ENCODE measurements around the gene TPSG1.

TPSG1 gene

DNA sequence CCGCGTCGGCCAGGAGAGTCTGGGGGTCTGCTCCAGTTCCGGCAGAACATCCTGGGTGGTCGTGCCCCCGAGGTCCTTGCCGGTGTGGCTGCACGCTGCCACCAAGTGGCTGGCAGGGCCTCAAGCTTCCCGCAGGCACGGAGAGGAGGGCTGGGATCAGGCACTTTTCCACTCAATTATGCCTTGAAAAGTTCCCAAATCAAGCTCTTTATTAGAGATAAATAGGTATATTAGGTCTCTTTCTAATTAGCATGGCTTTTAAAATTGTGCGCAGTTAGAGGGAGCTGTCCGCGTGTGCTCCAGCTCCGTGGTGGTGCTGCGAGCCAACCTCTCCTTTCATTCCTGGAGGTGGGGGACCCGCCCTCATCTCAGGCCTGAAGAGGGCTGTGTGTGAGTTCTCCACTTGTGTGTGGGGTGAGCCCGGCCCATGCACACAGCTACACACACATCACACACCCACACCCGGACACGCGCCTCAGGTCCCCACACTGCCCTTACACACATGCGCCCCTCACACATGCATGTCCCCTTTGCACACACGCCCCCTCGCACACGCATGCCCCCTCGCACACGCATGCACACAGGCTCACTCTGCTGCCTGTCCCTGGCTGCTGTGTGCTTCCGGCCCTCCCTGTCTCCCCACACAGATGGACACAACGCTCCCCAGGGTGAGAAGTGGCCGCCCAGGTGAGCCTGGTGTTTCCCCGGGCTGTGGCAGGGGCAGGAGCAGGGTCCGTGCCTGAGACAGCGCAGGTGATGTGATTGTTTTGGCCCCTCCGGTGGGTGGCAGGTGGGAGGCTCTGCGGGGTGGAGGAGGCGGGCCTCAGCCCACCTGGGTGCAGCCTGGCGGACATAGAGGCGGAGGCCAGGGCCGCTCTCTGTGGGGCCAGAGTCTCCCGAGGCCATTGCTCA, 43.4 kb downstream of the TPSG1 start:
- in situ Hi-C loops (cut with MboI; ENCODE audit: low sequenced_read_pairs), result no loop called here

DNA sequence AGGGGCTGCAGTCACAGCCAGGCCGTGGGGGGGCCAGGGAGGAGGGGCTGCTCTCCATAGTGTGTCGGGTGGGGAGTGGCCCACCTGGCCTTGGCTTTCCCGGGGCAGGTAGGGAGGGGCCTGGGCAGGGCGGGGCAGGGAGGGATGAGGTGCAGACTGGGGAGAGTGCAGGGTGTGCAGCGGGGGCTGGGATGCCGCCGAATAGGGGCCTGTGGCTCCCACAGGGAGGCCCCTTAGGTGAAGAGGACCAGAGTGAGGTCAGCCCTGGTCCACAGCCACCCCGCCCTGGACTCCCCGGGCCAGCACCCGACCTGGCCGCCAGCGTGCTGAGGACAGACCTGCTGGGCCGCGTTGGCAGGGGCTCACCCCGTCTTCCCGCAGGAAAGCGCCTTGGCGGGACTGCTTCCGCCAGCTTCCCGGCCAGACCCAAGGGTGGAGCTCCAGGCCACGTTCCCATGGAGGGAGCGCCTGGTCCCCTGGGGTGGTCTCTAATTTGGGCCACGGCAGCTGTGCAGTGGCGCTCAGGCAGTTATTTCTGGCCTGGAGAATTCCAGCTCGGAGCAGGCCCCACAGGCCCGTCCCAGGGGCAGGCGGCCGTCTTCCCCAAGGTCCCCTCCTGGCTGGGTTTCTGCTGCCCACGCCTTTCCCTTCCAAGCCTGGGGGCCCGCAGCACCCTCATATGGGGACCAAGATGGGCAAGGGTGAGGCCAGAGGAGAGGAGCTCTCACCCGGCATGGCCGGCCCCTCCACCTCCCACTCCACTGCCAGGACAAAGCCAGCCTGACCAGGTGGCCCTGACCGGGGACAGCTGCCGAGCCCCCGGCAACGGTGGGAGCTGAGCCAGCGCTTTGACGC, 44.3 kb downstream of the TPSG1 start:
- in situ Hi-C loops (cut with MboI; ENCODE audit: low sequenced_read_pairs), result no loop called here

DNA sequence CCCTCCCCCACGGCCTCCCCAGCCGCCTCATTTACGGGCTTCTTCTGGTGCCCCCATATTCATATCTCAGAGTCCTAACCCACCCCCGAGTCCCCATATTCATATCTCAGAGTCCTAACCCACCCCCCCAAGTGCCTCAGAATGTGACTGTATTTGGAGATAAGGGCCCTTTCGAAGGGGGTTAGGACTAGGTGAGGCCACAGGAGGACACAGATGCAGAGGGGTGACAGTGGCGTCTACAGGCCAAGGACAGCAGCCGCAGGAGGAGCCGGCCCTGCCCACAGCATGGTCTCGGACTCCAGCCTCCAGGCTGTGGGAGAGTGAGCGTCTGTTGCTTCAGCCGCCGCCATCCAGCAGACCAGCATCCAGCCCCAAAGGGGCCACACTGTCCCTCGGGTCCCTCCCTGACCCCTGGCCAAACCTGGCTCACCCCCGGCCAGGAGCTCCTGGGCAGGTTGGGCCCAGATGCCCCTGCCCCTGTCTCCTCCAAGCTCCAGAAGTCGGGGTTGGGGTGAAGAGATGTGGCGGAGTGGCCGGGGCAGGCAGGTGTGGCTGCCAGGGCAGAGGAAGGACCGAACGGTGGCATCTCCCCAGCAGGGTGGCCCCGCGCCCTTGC, 46.7 kb downstream of the TPSG1 start:
- in situ Hi-C loops (cut with MboI; ENCODE audit: low sequenced_read_pairs), result no loop called here

DNA sequence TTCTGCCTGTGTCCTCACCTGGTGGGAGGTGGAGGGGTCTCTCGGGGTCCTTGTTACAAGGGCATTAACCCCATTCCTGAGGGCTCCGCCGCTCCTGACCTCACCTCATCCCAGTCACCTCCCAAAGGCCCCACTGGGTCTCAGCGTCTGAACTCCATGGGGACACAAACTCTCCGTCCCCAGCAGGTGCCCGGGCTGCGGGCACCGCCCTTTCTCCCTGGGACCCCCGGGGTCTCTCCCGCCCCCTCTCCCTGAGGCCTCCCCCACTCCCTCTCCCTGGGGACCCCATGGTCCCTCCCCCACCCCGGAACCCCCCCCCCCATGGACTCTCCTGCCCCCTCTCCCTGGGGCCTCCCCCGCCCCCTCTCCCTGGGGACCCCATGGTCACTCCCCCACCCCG, 47.3 kb downstream of the TPSG1 start:
- in situ Hi-C loops (cut with MboI; ENCODE audit: low sequenced_read_pairs), result no loop called here

DNA sequence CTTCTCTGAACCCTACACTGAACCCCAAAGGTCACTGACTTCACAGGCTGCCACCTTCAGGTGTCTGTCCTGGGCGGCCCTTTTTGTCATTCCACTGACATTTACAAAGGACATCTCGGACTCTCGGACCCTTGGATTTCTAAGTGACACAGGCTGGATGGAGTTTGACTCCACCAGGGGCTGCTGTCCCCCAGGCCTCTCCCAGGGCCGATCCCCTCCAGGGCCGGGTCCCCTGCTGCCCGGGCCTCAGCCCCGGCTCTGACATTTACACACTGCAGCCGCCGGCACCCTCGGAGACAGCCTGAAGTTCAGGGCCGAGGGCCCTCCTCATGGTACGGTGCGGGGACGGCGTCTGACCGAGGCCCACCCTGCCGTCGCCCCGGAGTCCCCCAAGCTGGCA, 48.0 kb downstream of the TPSG1 start:
- in situ Hi-C loops (cut with MboI; ENCODE audit: low sequenced_read_pairs), result no loop called here

DNA sequence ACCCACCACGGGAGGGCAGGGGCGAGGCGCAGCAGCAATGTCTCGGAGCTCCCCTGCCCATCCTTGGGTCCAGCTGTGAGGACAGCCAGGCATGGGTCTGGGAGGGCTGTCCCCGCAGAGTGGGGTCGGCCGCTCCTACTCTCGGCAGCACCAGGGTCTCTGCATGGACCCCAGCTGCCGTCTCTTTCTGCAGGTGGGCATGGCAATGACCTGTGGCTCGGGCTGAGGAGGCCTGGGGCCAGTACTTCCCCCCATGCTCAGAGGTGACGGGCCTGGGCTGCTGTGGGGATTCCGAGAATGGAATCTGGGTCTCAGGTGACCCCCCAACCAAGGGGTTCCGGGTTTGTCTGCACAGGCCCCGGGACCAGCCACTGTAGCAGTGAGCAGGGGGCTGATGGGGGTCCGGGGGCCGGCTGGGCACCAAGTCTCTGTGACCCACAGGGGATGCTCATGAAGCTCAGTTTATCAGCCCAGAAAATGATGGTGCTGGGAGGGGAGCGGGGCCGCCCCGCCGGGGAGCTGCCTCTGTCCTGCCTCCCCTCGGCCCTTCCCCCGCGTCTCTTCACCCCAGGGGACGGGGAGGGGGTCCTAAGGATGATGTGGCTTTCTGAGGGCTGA, 48.7 kb downstream of the TPSG1 start:
- in situ Hi-C loops (cut with MboI; ENCODE audit: low sequenced_read_pairs), result no loop called here

DNA sequence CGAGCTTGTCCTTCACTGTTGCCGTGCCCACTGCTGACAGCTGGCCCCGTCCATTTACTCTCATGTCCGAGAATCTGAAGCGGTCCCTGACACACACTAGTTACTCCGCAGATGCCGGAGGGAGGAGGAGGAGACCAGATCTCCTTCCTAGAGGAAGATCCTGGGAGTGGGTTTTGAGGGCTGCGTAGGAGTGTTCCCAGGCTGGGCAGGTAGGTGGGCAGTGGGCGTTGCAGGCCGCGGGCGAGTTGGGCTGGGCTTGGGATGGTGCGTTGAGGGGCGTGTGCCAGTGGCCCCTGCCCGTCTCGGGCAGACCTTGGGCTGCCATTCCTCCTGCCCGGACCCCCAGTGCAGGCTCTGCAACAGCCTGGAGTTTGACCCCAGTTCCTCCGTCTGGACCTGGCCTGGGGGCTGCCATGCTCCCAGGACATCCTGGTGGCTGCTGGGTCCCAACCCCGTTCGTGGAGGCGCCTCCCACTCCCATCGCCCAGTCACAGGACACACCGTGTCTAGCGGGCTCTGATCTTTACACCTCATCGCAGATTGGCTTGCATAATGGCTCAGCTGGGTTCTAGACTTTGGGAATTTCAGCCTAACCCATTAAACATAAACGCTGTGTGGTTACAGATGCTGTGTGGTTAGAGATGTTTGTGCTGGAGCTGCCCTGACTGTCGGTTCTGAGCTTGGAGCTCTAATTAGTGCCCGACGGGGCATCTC, 49.3 kb downstream of the TPSG1 start:
- in situ Hi-C loops (cut with MboI; ENCODE audit: low sequenced_read_pairs), result no loop called here

DNA sequence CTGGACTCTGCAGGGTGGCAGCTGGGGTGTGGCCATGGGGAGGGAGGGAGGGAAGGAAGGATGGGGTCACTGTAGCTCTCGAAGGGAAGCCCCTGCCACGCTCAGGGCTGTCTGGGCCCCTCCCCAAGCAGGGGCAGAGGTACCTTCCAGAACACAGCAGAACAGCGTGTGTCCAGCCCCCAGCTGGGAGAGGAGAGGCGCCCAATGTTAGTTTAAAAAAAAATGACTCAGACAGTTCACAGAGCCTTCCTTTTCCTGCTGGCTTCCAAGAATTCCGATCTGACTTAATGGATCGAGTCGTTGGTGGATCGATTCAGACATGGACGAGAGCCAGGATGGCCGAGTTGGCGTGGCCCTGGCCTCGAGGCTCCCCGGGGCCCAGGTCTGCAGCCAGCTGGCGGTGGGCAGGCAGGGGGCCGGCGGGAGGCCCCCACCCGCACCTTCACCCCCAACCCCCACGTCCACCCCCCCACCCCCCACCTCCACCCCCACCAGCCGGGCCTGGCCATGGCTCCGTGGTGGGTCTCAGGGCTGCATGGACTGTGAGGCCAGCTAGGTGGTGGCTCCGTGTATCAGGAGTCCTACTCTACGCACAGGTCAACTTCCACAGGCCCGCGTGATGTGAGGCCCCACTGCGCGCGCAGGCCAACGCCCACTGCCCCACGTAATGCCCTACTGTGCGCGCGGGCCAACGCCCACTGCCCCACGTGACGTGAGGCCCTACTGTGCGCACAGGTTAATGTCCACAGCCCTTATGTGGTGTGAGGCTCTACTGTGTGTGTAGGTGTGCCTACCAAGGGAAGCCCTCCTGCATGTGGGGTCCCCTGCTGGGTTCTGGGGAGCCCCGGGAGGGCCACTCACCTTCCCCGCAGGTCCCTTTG, 50.4 kb downstream of the TPSG1 start:
- in situ Hi-C loops (cut with MboI; ENCODE audit: low sequenced_read_pairs), result no loop called here

DNA sequence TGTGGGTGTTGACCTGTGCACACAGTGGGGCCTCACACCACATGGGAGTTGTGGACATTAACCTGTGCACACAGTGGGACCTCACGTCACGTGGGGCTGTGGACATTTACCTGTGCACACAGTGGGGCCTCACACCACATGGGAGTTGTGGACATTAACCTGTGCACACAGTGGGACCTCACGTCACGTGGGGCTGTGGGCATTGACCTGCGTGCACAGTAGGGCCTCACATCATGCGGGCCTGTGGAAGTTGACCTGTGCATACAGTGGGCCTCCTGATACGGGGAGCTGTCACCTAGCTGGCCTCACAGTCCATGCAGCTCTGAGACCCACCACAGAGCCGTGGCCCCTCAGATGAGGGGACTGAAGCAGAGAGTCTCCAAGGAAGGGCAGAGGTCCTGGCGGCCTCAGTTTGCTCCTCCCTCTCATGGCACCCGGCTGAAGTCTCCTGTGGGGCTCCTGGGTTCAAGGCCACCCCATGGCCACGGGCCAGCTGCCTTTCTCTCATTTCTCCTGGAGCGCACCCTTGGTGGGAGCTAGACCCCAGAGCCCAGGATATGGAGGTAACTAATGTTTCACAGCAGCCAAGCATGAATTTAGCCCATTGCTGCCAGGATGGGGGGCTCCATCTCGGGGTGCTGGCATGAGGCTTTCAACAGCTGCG, 51.1 kb downstream of the TPSG1 start:
- in situ Hi-C loops (cut with MboI; ENCODE audit: low sequenced_read_pairs), result no loop called here

DNA sequence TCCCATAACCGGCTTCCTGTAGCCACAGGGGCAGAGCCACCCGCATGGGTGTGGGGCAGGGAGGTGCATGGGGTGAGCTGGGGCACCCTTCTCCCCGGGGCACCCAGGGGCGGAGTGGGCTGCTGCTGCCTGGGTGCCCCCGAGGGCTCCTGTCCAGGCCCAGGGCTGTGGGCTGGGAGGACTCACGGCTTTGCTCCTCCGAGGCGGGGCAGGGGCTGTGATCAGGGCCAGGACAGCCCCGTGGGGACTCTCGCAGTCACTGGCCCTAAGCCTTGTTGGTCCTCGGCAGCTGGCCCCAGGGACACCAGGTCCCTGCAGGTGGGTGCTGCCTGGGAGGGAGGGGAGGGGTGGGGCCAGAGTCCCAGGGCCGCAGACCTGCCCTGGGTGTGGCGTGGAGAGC, 52.4 kb downstream of the TPSG1 start:
- in situ Hi-C loops (cut with MboI; ENCODE audit: low sequenced_read_pairs), result no loop called here

DNA sequence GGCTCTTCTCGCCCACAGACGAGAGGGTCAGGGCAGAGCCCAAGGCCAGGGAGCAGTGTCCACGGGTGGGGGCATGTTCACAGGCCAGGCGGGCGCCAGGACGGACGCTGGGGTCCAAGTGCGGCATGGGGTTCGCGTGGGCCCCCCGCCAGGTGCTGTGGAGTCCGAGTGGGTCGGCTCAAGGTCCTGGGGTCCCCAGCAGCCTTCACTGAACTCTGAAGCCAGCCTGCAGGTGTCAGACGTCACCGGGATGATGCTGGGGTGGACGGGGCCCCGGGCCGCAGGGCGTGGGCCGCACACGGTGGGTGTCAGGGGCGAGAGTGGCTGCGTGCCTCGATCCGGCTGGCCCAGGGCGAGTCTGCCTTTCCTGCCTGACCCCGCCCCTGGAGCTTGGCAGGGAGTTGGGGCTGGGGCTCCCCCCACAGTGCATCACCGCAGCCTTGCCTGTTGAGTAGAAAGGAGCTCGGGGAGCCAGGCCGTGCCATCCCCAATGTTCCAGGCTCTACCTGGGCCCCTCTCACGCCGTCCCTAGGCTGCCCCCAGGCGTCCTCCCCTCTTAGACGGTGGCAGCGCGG, 53.1 kb downstream of the TPSG1 start:
- in situ Hi-C loops (cut with MboI; ENCODE audit: low sequenced_read_pairs), result no loop called here

Data from HL-60/S4 treated with phorbol 12-myristate 13-acetate at 8.2 ng/mL for 4 days and 3 days (cell line).